Smooth muscle cell (in vitro differentiated cells): ENCODE results near the gene RHOH. TPM values are rescaled to one million over a fixed set of nuclear protein-coding genes. Genes with fewer than 3 reads are reported as not detected.
"Not testable (repeated sequence)": the region's sequence is repeated elsewhere in the genome, so short reads cannot be mapped to it uniquely, and the experiment has no call there.

Experiments
- DNase-seq: peaks from one replicate; lab custom pipeline; 2025; ENCODE audit not compliant: unreplicated experiment; lab: John Stamatoyannopoulos, UW
- H2AFZ ChIP-seq: fragments of 200-600 bp; sonication (generic); 2 replicates; pipeline ENCODE4 v1.6.0; 2016; ENCODE audit warnings: antibody characterized with exemption, low read depth, mild to moderate bottlenecking
- H3F3A ChIP-seq: fragments of 200-600 bp; sonication (generic); 2 replicates; pipeline ENCODE4 v1.6.0; 2017; ENCODE audit warnings: antibody characterized with exemption, low read depth
- H3K27ac ChIP-seq: fragments of 200-600 bp; sonication (generic); 2 replicates; pipeline ENCODE4 v1.5.1; 2016; ENCODE audit warnings: low read depth, mild to moderate bottlenecking
- H3K27me3 ChIP-seq: fragments of 200-600 bp; sonication (generic); 2 replicates; pipeline ENCODE4 v1.6.1; 2016; ENCODE audit warnings: low read depth, mild to moderate bottlenecking
- H3K36me3 ChIP-seq: fragments of 200-600 bp; sonication (generic); 2 replicates; pipeline ENCODE4 v1.5.1; 2016; ENCODE audit warnings: low read depth
- H3K4me1 ChIP-seq: fragments of 200-600 bp; sonication (generic); 2 replicates; pipeline ENCODE4 v1.5.1; 2016; ENCODE audit warnings: low read depth
- H3K4me2 ChIP-seq: fragments of 200-600 bp; sonication (generic); 2 replicates; pipeline ENCODE4 v1.6.0; 2016; ENCODE audit warnings: mild to moderate bottlenecking
- H3K4me3 ChIP-seq: fragments of 200-600 bp; sonication (generic); 2 replicates; pipeline ENCODE4 v1.5.1; 2016; ENCODE audit warnings: mild to moderate bottlenecking
- H3K79me2 ChIP-seq: fragments of 200-600 bp; sonication (generic); 2 replicates; pipeline ENCODE4 v1.6.0; 2016; ENCODE audit warnings: low read depth, mild to moderate bottlenecking
- H3K9ac ChIP-seq: fragments of 200-600 bp; sonication (generic); 2 replicates; pipeline ENCODE4 v1.6.0; 2016; ENCODE audit warnings: low read depth
- H3K9me3 ChIP-seq: fragments of 200-600 bp; sonication (generic); replicated peaks from 2 replicates; pipeline ENCODE4 v1.5.1; 2016; ENCODE audit warnings: low read depth
- H4K20me1 ChIP-seq: fragments of 200-600 bp; sonication (generic); 2 replicates; pipeline ENCODE4 v1.6.0; 2016; ENCODE audit warnings: low read depth
- WGBS: methylation state at CpG from one replicate; pipeline ENCODE4 v1.1.7; 2016; ENCODE audit warnings: low lambda C conversion rate; 5-methylcytosine and 5-hydroxymethylcytosine counted together
- polyA plus RNA-seq: library from polyadenylated mRNA; unstranded; fragments of >200 nt; fragmentation: Nextera tagmentation; extraction: Ambion mirVana; gene quantifications from 2 replicates; pipeline ENCODE4 v1.2.1, GENCODE V29; 2016
- total RNA-seq: library from RNA; depleted of rRNA; stranded (reverse); fragments of >200 nt; gene quantifications from 2 replicates; pipeline ENCODE4 v1.2.3, GENCODE V29; 2014
- TF ChIP-seq, protein P1 (sequence below): fragments of 200-600 bp; sonication (generic); IDR thresholded peaks from 2 replicates; pipeline ENCODE4 v1.5.1; 2017; ENCODE audit warnings: borderline replicate concordance, mild to moderate bottlenecking, antibody characterized with exemption; ENCODE audit not compliant: insufficient read depth, poor library complexity, severe bottlenecking

RHOH gene
- total and polyA plus RNA-seq, 2 experiments from 2014 or later, result 0.46 TPM; not detected in 1

DNA sequence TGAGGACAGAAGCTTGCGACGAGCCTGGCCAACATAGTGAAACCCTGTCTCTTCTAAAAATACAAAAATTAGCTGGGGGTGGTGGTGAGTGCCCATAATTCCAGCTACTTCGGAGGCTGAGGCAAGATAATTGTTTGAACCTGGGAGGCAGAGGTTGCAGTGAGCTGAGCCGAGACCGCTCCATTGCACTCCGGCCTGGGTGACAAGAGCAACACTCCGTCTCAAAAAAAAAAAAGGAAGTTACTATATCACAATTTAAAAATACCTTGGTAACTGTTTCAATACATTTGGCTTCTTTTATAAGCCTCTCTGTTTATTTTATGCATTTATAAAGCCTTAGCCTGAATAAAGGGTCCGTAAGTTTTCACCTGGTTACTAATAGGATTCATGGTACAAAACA is 91.7 kb downstream of the RHOH start:
- H3F3A ChIP-seq, result peaks cover 6% of the 10 kb centered on the region
- H3K4me2 ChIP-seq, result no peak overlapping the region
- H2AFZ ChIP-seq, result no peak overlapping the region
- H4K20me1 ChIP-seq, result no peaks in the 10 kb centered on the region
- no peaks in the 10 kb centered on the region for H3K4me1 ChIP-seq
- no peak overlapping the region for H3K4me3 ChIP-seq
- H3K79me2 ChIP-seq, result no peaks in the 10 kb centered on the region
- no peak overlapping the region for H3K9ac ChIP-seq
- no peak for DNase-seq
- H3K36me3 ChIP-seq, result no peaks in the 10 kb centered on the region
- H3K27me3 ChIP-seq, result no peaks in the 10 kb centered on the region
- WGBS, result 90% methylated on average over 8 of the region's 8 CpGs
- no peak overlapping the region for H3K27ac ChIP-seq
- TF ChIP-seq, protein P1, sequence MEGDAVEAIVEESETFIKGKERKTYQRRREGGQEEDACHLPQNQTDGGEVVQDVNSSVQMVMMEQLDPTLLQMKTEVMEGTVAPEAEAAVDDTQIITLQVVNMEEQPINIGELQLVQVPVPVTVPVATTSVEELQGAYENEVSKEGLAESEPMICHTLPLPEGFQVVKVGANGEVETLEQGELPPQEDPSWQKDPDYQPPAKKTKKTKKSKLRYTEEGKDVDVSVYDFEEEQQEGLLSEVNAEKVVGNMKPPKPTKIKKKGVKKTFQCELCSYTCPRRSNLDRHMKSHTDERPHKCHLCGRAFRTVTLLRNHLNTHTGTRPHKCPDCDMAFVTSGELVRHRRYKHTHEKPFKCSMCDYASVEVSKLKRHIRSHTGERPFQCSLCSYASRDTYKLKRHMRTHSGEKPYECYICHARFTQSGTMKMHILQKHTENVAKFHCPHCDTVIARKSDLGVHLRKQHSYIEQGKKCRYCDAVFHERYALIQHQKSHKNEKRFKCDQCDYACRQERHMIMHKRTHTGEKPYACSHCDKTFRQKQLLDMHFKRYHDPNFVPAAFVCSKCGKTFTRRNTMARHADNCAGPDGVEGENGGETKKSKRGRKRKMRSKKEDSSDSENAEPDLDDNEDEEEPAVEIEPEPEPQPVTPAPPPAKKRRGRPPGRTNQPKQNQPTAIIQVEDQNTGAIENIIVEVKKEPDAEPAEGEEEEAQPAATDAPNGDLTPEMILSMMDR, result no peak
- no peaks in the 10 kb centered on the region for H3K9me3 ChIP-seq

DNA sequence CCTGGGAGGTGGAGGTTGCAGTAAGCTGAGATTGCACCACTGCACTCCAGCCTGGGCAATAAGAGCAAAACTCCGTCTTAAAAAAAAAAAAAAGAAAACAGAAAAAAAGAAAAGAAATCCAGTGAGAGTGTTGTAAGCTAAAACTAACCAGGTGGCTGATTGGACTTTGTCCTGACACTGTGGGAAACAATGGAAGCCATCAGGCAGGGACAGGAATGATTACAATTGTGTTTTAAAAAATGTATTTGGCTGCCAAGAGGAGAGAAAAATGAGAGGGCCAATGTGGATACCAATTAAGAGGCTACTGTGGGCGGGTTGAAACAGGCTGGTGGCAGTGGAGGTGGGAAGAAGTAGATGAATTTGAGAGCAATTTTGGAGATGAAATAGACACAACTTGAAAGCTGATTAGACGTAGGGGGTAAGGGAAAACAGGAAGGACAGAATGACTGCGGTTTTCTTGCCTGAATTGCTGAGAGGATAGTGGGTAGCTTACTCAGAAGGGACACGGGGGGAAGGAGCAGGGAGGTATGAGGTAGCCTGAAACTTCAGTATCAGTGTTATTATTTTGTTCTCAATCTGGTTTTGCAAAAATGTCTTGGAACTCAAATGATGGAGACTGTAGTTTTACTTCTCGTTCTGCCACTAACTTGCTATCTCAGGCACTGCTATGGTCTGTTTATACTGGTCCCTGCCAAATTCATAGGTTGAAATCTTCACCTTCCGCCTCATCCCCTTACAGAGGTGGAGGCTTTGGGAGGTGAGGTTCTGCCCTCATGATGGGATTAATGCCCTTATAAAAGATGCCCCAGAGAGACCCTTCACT is 92.7 kb downstream of the RHOH start:
- Histone ChIP-seq H3K9ac (peak overlapping the region; percentile 20), H3K36me3 (no peaks in the 10 kb centered on the region), H2AFZ (no peak overlapping the region), H3K79me2 (no peaks in the 10 kb centered on the region), H3K4me3 (no peak overlapping the region), H3K4me1 (no peaks in the 10 kb centered on the region), H3K9me3 (no peaks in the 10 kb centered on the region), H3F3A (peaks cover 6% of the 10 kb centered on the region), H4K20me1 (no peaks in the 10 kb centered on the region), H3K27me3 (no peaks in the 10 kb centered on the region), H3K4me2 (no peak overlapping the region), H3K27ac (peak overlapping the region; percentile 67)
- WGBS, result 73% methylated on average over 7 of the region's 7 CpGs
- no peak for DNase-seq
- TF ChIP-seq, protein P1, result no peak

DNA sequence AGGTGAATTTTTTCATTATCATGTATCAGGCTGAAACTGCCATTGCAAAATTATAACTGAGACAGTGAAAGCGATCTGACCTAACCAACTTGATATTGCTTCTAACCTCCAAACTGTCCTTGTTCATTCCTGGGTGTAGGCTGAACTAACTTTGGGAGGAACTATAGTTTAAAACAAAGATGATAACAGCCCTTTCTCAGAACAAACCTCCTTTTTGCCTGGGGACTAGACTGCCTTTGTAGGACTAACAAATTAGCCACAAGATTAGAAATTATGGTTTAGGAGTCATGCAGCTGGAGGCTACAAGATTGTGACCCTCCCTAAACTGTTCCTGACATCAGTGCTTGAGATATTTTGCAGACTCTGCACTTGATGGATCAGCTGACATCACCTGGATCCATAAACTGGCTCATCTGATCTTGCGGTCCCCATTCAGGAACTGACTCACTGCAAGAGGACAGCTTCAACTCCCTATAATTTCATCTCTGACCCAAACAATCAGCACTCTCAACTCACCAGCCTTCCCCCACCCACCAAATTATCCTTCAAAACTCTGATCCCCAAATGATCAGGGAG is 93.9 kb downstream of the RHOH start:
- not testable (repeated sequence) for H3K9me3 ChIP-seq, H3K27me3 ChIP-seq, H3K4me2 ChIP-seq, H3K4me3 ChIP-seq, H4K20me1 ChIP-seq, H3F3A ChIP-seq, H3K4me1 ChIP-seq, H3K79me2 ChIP-seq, H3K36me3 ChIP-seq, H2AFZ ChIP-seq, DNase-seq
- Histone ChIP-seq H3K9ac (peak overlapping the region; percentile 20), H3K27ac (peak overlapping the region; percentile 76)
- WGBS, result 47% methylated on average over 2 of the region's 2 CpGs

DNA sequence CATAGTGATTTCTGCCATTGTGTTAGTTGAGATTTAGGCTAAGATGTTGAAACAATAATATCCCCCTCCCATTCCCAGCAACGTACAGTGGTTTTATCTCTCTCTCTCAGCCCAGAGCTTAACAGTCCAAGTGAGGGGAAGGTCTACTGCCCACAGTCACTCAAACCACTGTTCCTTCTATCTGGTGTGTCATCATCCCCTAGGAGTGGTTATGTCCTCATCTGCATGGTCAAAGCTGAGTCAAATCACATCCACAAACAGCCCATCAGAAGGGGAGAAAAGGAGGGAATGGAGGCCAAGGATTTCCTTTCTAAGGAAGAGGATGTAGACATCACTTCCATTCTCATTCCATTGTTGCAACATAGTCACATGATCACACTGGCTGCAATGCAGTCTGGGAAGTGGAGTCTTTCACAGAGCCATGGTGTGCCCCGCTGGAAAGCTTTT is 95.5 kb downstream of the RHOH start:
- no peaks in the 10 kb centered on the region for H3K4me1 ChIP-seq
- 41% methylated on average over 2 of the region's 2 CpGs for WGBS
- H3K79me2 ChIP-seq, result no peaks in the 10 kb centered on the region
- no peak overlapping the region for H3K4me2 ChIP-seq
- H3K4me3 ChIP-seq, result no peak overlapping the region
- DNase-seq, result no peak
- no peaks in the 10 kb centered on the region for H3K9me3 ChIP-seq
- TF ChIP-seq, protein P1, result no peak
- no peaks in the 10 kb centered on the region for H3K27me3 ChIP-seq
- no peak overlapping the region for H2AFZ ChIP-seq
- no peak overlapping the region for H3K9ac ChIP-seq
- H3F3A ChIP-seq, result peaks cover 6% of the 10 kb centered on the region
- H3K36me3 ChIP-seq, result no peaks in the 10 kb centered on the region
- no peaks in the 10 kb centered on the region for H4K20me1 ChIP-seq
- H3K27ac ChIP-seq, result peak overlapping the region; percentile 13
